CD4-positive, alpha-beta T cell treated with Interleukin-6 for 4 hours (primary cell): ENCODE measurements around the gene AGBL3.

Experiments used
- DNase-seq: peaks from one replicate; pipeline ENCODE4 v3.0.0-alpha.2; 2020; ENCODE audit warnings: mixed read lengths

The AGBL3 gene

GRCh38 chr7:134986363-134987251, at the start of gene AGBL3:
Gene AGBL3 (plus strand): TSS chr7:134986508. CDS start chr7:134987934, 1,426 bp downstream.
- DNase-seq = peak; percentile 89

GRCh38 chr7:134936893-134937510, 49.3 kb upstream of the AGBL3 start:
- no peak for DNase-seq

GRCh38 chr7:134938141-134938540, 48.2 kb upstream of the AGBL3 start:
- no peak for DNase-seq

GRCh38 chr7:134939136-134939535, 47.2 kb upstream of the AGBL3 start:
- DNase-seq = no peak

GRCh38 chr7:134940729-134941128, 45.6 kb upstream of the AGBL3 start:
- DNase-seq = no peak

GRCh38 chr7:134941185-134941900, 45.0 kb upstream of the AGBL3 start:
- DNase-seq = no peak

GRCh38 chr7:134941952-134942351, 44.4 kb upstream of the AGBL3 start:
- no peak for DNase-seq

GRCh38 chr7:134942690-134943466, 43.4 kb upstream of the AGBL3 start:
- no peak for DNase-seq

- no peak for DNase-seq
These were observed 42.4 kb upstream of the AGBL3 start for GRCh38 chr7:134943785-134944400.

- DNase-seq = no peak
These were observed 40.6 kb upstream of the AGBL3 start for GRCh38 chr7:134945691-134946090.

GRCh38 chr7:134946260-134946659, 40.0 kb upstream of the AGBL3 start:
- peak; percentile 12 for DNase-seq

- no peak for DNase-seq
These were observed 39.0 kb upstream of the AGBL3 start for GRCh38 chr7:134947329-134947728.

- DNase-seq = no peak
These were observed 38.5 kb upstream of the AGBL3 start for GRCh38 chr7:134947831-134948230.

- DNase-seq = no peak
These were observed 38.1 kb upstream of the AGBL3 start for GRCh38 chr7:134948246-134948645.

GRCh38 chr7:134948736-134949135, 37.6 kb upstream of the AGBL3 start:
- no peak for DNase-seq

GRCh38 chr7:134949171-134949570, 37.1 kb upstream of the AGBL3 start:
- DNase-seq = no peak

GRCh38 chr7:134954197-134955082, 31.9 kb upstream of the AGBL3 start:
- no peak for DNase-seq

- no peak for DNase-seq
These were observed 29.3 kb upstream of the AGBL3 start for GRCh38 chr7:134957005-134957404.

- DNase-seq = no peak
These were observed 26.5 kb upstream of the AGBL3 start for GRCh38 chr7:134959810-134960209.

GRCh38 chr7:134962270-134962780, 24.0 kb upstream of the AGBL3 start:
- no peak for DNase-seq

- DNase-seq = no peak
These were observed 23.3 kb upstream of the AGBL3 start for GRCh38 chr7:134963036-134963435.
